Measurements from ENCODE around the gene ROMO1.

The ROMO1 gene

DNA sequence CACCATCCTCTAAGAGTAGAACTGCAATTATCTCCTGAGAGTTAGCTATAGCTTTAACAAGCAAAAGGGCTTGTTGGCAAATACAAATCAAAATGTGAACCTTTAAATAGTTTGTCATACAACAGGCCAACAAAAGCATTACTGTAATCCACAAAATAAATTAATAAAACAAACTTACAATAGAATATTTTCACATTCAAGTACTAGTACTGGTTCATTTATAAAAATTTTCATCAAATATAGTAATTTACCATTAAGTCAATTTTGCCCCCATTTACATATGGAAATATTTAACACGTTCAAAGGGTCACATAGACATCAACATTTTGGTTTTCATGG, 33.4 kb downstream of the ROMO1 start:
- TF ChIP-seq, protein P1, sequence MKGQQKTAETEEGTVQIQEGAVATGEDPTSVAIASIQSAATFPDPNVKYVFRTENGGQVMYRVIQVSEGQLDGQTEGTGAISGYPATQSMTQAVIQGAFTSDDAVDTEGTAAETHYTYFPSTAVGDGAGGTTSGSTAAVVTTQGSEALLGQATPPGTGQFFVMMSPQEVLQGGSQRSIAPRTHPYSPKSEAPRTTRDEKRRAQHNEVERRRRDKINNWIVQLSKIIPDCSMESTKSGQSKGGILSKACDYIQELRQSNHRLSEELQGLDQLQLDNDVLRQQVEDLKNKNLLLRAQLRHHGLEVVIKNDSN (IDR thresholded peaks at IDR 0.05), result no peak
- TF ChIP-seq TEAD4 (IDR thresholded peaks at IDR 0.05) (no peak), RAD21 (IDR thresholded peaks at IDR 0.05; ENCODE audit: low read depth) (no peak), YY1 (IDR thresholded peaks at IDR 0.05; ENCODE audit: low read depth) (no peak), ZBTB7A (IDR thresholded peaks at IDR 0.05; ENCODE audit: low read depth) (no peak), CEBPB (IDR thresholded peaks at IDR 0.05) (no peak), EGR1 (IDR thresholded peaks at IDR 0.05) (no peak), TCF12 (IDR thresholded peaks at IDR 0.05; ENCODE audit: low read depth) (no peak)
- TF ChIP-seq, protein P2, sequence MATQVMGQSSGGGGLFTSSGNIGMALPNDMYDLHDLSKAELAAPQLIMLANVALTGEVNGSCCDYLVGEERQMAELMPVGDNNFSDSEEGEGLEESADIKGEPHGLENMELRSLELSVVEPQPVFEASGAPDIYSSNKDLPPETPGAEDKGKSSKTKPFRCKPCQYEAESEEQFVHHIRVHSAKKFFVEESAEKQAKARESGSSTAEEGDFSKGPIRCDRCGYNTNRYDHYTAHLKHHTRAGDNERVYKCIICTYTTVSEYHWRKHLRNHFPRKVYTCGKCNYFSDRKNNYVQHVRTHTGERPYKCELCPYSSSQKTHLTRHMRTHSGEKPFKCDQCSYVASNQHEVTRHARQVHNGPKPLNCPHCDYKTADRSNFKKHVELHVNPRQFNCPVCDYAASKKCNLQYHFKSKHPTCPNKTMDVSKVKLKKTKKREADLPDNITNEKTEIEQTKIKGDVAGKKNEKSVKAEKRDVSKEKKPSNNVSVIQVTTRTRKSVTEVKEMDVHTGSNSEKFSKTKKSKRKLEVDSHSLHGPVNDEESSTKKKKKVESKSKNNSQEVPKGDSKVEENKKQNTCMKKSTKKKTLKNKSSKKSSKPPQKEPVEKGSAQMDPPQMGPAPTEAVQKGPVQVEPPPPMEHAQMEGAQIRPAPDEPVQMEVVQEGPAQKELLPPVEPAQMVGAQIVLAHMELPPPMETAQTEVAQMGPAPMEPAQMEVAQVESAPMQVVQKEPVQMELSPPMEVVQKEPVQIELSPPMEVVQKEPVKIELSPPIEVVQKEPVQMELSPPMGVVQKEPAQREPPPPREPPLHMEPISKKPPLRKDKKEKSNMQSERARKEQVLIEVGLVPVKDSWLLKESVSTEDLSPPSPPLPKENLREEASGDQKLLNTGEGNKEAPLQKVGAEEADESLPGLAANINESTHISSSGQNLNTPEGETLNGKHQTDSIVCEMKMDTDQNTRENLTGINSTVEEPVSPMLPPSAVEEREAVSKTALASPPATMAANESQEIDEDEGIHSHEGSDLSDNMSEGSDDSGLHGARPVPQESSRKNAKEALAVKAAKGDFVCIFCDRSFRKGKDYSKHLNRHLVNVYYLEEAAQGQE (IDR thresholded peaks at IDR 0.05; ENCODE audit: low read depth), result no peak
- TF ChIP-seq, protein P3, sequence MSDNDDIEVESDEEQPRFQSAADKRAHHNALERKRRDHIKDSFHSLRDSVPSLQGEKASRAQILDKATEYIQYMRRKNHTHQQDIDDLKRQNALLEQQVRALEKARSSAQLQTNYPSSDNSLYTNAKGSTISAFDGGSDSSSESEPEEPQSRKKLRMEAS (IDR thresholded peaks at IDR 0.05), result no peak

DNA sequence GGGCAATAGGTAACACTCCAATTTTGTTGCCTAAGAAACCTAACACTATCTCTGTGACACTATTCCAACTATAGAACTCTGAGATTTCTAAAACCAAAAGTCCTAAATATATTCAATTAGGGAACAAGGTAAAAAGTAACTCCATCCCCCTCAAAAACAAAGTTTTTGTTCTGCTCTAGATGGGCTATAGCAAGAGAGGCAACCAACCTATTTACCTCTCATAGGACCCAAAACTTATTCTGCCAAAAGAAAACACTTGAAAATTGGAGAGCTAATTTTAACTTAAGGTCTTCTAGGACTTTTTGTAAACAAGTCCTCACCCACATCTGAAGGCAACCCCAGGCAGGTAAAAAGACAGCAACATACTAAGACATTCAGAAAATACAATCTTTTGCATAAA, 35.2 kb downstream of the ROMO1 start:
- TF ChIP-seq TCF12 (IDR thresholded peaks at IDR 0.05; ENCODE audit: low read depth), result no peak
- TF ChIP-seq CEBPB (IDR thresholded peaks at IDR 0.05), result no peak
- no peak for TF ChIP-seq EGR1 (IDR thresholded peaks at IDR 0.05)
- no peak for TF ChIP-seq CREB1 (IDR thresholded peaks at IDR 0.05; ENCODE audit: low read depth)
- no peak for TF ChIP-seq NFIC (IDR thresholded peaks at IDR 0.05)
- TF ChIP-seq RAD21 (IDR thresholded peaks at IDR 0.05; ENCODE audit: low read depth), result no peak
- TF ChIP-seq, protein P1 (IDR thresholded peaks at IDR 0.05), result no peak
- TF ChIP-seq TEAD4 (IDR thresholded peaks at IDR 0.05), result no peak
- TF ChIP-seq YY1 (IDR thresholded peaks at IDR 0.05; ENCODE audit: low read depth), result no peak
- no peak for TF ChIP-seq EP300 (IDR thresholded peaks at IDR 0.05; ENCODE audit: borderline replicate concordance)
- TF ChIP-seq ZBTB7A (IDR thresholded peaks at IDR 0.05; ENCODE audit: low read depth), result no peak
- TF ChIP-seq, protein P3 (IDR thresholded peaks at IDR 0.05), result no peak
- TF ChIP-seq, protein P2 (IDR thresholded peaks at IDR 0.05; ENCODE audit: low read depth), result no peak
- no peak for TF ChIP-seq TAF1 (IDR thresholded peaks at IDR 0.05; ENCODE audit: low read depth)
- no peak for TF ChIP-seq FOXM1 (IDR thresholded peaks at IDR 0.05; ENCODE audit: borderline replicate concordance, low read depth)

DNA sequence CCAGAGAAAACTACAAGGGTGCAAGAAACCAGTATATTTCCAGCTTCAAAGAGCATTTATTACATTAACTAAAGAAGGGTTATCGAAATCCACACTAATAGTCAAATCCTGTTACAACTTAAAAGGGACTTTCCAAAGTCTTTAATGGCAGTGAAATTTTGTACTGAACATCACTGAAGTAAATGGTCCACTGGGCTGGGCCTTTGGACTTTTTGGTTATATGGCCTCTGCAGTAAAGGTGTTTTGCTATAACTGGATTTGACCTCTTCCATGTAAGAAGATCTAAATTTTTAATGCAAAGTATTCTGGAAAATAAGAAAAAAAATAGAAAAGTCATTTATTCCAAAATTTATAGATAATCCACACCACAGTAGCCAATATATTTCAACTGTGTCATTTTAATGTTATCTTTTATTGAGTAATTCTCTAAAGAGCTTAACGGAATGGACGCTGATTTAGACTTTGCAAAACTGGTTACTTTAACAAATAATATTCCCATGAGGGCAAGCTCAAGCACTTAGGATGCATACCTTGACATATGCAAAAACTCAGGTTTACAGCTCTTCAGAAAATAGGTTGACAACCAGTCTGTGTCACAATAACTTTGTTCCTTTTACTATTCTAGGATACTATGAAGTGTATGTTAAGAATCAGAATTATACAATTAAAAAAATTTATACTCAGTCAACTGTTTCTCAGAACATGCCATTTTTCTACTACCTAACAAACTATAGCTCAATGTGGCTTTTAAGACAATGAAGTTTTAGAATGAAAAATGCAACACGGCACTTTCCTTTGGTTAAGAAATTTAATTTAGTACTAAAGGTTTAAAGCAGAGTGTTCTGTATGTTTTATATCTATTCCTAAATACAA, 35.8 kb downstream of the ROMO1 start:
- no peak for TF ChIP-seq RAD21 (IDR thresholded peaks at IDR 0.05; ENCODE audit: low read depth)
- TF ChIP-seq, protein P3 (IDR thresholded peaks at IDR 0.05), result no peak

DNA sequence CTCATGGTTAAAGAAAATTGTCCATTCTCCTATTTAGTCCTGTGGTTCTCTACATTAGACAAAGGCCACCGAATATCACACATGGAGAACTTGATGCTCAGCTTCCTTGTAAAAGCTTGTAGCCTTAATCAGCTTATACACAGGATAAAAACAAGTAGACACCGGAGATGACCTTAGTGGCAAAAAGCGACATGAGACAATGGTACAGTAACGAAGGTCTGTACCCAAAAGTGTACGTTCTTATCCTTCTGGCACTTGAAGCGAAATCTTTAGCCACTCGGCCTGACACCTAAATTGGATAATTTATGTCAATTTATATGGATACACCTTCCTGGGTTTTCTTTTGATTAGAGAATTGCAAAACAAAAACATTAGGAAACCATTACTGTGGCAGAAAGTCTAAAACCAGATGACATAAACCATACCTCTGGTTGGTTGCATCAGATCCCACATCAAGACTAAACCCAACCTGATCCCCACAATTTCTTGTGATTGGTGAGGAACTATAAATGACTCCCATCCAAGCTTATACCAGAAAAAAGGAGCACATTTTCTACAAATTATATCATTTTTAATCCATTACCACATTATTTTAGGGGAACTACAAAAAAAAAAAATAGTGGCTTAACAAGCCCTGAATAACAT, 36.7 kb downstream of the ROMO1 start:
- TF ChIP-seq EGR1 (IDR thresholded peaks at IDR 0.05), result no peak
- no peak for TF ChIP-seq NFIC (IDR thresholded peaks at IDR 0.05)
- no peak for TF ChIP-seq FOXM1 (IDR thresholded peaks at IDR 0.05; ENCODE audit: borderline replicate concordance, low read depth)
- TF ChIP-seq RAD21 (IDR thresholded peaks at IDR 0.05; ENCODE audit: low read depth), result no peak
- no peak for TF ChIP-seq TAF1 (IDR thresholded peaks at IDR 0.05; ENCODE audit: low read depth)
- TF ChIP-seq, protein P2 (IDR thresholded peaks at IDR 0.05; ENCODE audit: low read depth), result no peak
- no peak for TF ChIP-seq YY1 (IDR thresholded peaks at IDR 0.05; ENCODE audit: low read depth)
- no peak for TF ChIP-seq TCF12 (IDR thresholded peaks at IDR 0.05; ENCODE audit: low read depth)
- TF ChIP-seq, protein P3 (IDR thresholded peaks at IDR 0.05), result no peak
- TF ChIP-seq ZBTB7A (IDR thresholded peaks at IDR 0.05; ENCODE audit: low read depth), result no peak
- no peak for TF ChIP-seq EP300 (IDR thresholded peaks at IDR 0.05; ENCODE audit: borderline replicate concordance)
- TF ChIP-seq TEAD4 (IDR thresholded peaks at IDR 0.05), result no peak
- no peak for TF ChIP-seq CEBPB (IDR thresholded peaks at IDR 0.05)
- TF ChIP-seq, protein P1 (IDR thresholded peaks at IDR 0.05), result no peak
- TF ChIP-seq CREB1 (IDR thresholded peaks at IDR 0.05; ENCODE audit: low read depth), result no peak
